GM19328 (cell line): ENCODE data around the gene PCNX3.
A peak's percentile ranks its signal among the peaks of the same experiment; 100 is the strongest.

Experiments
- ATAC-seq: cut with Tn5 transposase; IDR thresholded peaks from one replicate; pipeline ENCODE4 v1.9.1; 2021; ENCODE audit warnings: mild to moderate bottlenecking, moderate library complexity; ENCODE audit not compliant: unreplicated experiment

PCNX3 gene

GRCh38 chr11:65580031-65580692 lies 35.4 kb upstream of the PCNX3 start:
- no peak for ATAC-seq

- ATAC-seq = no peak
Observed at GRCh38 chr11:65580756-65581155, 34.8 kb upstream of the PCNX3 start.

GRCh38 chr11:65581928-65582327 lies 33.6 kb upstream of the PCNX3 start:
- no peak for ATAC-seq

- no peak for ATAC-seq
Observed at GRCh38 chr11:65583589-65583988, 32.0 kb upstream of the PCNX3 start.

- no peak for ATAC-seq
Observed at GRCh38 chr11:65584106-65584505, 31.5 kb upstream of the PCNX3 start.

GRCh38 chr11:65584723-65585171 lies 30.8 kb upstream of the PCNX3 start:
- no peak for ATAC-seq

- no peak for ATAC-seq
Observed at GRCh38 chr11:65585396-65586246, 30.0 kb upstream of the PCNX3 start.

- ATAC-seq = no peak
Observed at GRCh38 chr11:65586247-65586630, 29.3 kb upstream of the PCNX3 start.

GRCh38 chr11:65586676-65587075 lies 28.9 kb upstream of the PCNX3 start:
- no peak for ATAC-seq

- ATAC-seq = peak; percentile 65
Observed at GRCh38 chr11:65588199-65589054, 27.1 kb upstream of the PCNX3 start.

GRCh38 chr11:65589444-65590239 lies 25.9 kb upstream of the PCNX3 start:
- no peak for ATAC-seq

GRCh38 chr11:65590240-65590738 lies 25.3 kb upstream of the PCNX3 start:
- no peak for ATAC-seq

- ATAC-seq = no peak
Observed at GRCh38 chr11:65591939-65592857, 23.4 kb upstream of the PCNX3 start.

GRCh38 chr11:65592858-65593517 lies 22.6 kb upstream of the PCNX3 start:
- ATAC-seq = no peak

- ATAC-seq = no peak
Observed at GRCh38 chr11:65593518-65594414, 21.8 kb upstream of the PCNX3 start.

- ATAC-seq = no peak
Observed at GRCh38 chr11:65595131-65595530, 20.4 kb upstream of the PCNX3 start.

- ATAC-seq = no peak
Observed at GRCh38 chr11:65595543-65596281, 19.9 kb upstream of the PCNX3 start, which contains the start of gene KCNK7. TSS of gene KCNK7 (minus strand) at chr11:65595800. CDS start at chr11:65595772, 28 bp downstream.
